ENCODE measurements around the gene SLC17A6.

SLC17A6 gene

DNA sequence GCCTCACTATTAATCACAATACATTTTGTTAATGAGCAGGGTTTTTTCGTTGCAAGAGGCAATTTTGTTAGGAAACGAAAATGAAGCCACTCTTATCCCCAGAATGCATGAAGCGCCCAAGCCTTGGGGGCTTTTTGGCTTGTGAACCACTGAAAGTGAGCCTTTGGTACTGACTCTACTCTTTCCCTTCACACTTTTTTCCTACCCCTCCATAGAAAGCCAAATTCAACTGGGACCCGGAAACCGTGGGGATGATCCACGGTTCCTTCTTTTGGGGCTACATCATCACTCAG is 4.8 kb downstream of the SLC17A6 start:
- TF ChIP-seq MYC (IDR thresholded peaks at IDR 0.05; ENCODE audit: low read depth, low read length), result no peak
- TF ChIP-seq, protein P1, sequence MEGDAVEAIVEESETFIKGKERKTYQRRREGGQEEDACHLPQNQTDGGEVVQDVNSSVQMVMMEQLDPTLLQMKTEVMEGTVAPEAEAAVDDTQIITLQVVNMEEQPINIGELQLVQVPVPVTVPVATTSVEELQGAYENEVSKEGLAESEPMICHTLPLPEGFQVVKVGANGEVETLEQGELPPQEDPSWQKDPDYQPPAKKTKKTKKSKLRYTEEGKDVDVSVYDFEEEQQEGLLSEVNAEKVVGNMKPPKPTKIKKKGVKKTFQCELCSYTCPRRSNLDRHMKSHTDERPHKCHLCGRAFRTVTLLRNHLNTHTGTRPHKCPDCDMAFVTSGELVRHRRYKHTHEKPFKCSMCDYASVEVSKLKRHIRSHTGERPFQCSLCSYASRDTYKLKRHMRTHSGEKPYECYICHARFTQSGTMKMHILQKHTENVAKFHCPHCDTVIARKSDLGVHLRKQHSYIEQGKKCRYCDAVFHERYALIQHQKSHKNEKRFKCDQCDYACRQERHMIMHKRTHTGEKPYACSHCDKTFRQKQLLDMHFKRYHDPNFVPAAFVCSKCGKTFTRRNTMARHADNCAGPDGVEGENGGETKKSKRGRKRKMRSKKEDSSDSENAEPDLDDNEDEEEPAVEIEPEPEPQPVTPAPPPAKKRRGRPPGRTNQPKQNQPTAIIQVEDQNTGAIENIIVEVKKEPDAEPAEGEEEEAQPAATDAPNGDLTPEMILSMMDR (IDR thresholded peaks at IDR 0.05; ENCODE audit: low read depth, low read length), result no peak
- no peak for TF ChIP-seq POLR2A (IDR thresholded peaks at IDR 0.05; ENCODE audit: extremely low read depth, insufficient read length)
- TF ChIP-seq, protein P2, sequence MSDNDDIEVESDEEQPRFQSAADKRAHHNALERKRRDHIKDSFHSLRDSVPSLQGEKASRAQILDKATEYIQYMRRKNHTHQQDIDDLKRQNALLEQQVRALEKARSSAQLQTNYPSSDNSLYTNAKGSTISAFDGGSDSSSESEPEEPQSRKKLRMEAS (IDR thresholded peaks at IDR 0.05; ENCODE audit: low read depth, low read length), result no peak
- DNase-seq (ENCODE audit: low read depth), result no peak
- no peak overlapping the region for H3K4me3 ChIP-seq (ENCODE audit: low read depth, low read length)

DNA sequence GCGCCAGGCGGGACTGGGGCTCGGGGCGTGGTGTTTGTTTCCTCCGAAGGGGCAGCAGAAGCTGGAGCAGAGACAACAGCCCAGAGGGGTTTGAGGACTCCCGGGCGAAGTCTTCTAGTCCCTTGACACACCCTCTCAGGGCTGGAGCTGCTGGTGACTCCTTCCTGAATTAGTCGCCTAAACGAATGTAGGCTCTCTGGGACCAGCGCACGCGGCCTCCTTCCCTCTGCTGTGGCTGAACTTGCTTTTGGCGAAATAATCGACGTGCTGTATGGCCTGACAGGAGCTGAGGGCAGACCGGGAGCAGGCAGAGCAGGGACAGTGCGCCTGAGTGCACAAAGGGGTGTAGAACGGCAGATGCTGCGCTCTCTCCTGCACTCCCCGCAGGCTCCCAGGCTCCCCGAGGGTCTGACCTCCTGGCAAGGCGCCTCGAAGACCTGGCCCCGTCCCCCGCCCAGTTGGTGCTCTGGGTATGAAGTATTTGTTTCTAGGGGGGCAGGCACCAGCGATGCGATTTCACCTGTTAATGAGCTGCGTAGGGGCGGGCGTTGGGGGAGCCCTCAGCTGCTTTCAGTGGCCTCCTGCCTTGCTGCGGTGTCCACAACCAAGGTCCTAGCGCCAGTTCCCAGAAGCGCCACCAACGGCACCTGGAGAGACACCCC is 5.3 kb downstream of the SLC17A6 start:
- DNase-seq (ENCODE audit: low read depth), result no peak
- H3K4me3 ChIP-seq (ENCODE audit: low read depth, low read length), result no peak overlapping the region
- TF ChIP-seq, protein P1 (IDR thresholded peaks at IDR 0.05; ENCODE audit: low read depth, low read length), result no peak
- no peak for TF ChIP-seq MYC (IDR thresholded peaks at IDR 0.05; ENCODE audit: low read depth, low read length)
- TF ChIP-seq POLR2A (IDR thresholded peaks at IDR 0.05; ENCODE audit: extremely low read depth, insufficient read length), result no peak
- TF ChIP-seq, protein P2 (IDR thresholded peaks at IDR 0.05; ENCODE audit: low read depth, low read length), result no peak

DNA sequence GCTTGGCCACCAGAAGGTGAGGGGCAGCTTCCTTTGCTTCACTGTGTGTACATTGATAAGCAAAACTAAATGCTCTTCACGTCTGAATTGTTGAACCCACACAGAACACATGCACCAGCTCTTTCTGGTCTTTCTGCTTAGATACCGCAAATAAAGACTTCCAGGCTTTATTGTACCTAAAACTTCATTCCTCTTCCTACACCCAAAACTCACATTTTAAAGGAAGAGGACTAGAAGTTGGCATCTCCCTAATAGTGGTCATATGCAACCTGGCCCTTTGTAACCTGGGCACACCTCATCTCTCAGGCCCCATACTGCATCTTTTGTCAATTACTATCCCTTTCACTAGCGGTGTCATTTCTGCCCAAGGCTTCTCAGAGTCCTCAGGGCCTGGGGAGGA is 5.9 kb downstream of the SLC17A6 start:
- H3K4me3 ChIP-seq (ENCODE audit: low read depth, low read length), result no peak overlapping the region
- DNase-seq (ENCODE audit: low read depth), result no peak
- TF ChIP-seq, protein P2 (IDR thresholded peaks at IDR 0.05; ENCODE audit: low read depth, low read length), result no peak
- TF ChIP-seq POLR2A (IDR thresholded peaks at IDR 0.05; ENCODE audit: extremely low read depth, insufficient read length), result no peak
- TF ChIP-seq, protein P1 (IDR thresholded peaks at IDR 0.05; ENCODE audit: low read depth, low read length), result no peak
- no peak for TF ChIP-seq MYC (IDR thresholded peaks at IDR 0.05; ENCODE audit: low read depth, low read length)

DNA sequence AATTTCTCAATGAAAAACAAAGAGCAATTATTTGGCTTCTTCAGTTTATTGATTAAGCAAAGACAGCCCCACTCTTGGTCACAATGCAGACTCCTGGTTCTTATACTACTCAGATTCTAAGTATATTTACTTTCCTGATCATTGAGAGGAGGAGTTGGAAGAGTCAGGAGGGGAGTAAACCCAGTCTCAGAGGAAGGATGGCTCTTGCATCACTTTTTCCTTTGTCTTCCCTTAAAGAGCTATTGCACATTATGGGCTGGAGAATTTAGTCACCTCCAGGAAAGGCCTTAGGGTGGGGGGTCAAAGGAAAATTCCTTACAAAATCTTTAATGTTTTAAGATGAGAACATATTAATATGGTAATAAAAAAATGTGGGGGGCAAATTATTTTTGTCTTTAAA is 8.1 kb downstream of the SLC17A6 start:
- DNase-seq (ENCODE audit: low read depth), result no peak
- no peak overlapping the region for H3K4me3 ChIP-seq (ENCODE audit: low read depth, low read length)
- no peak for TF ChIP-seq MYC (IDR thresholded peaks at IDR 0.05; ENCODE audit: low read depth, low read length)
- no peak for TF ChIP-seq POLR2A (IDR thresholded peaks at IDR 0.05; ENCODE audit: extremely low read depth, insufficient read length)
- TF ChIP-seq, protein P1 (IDR thresholded peaks at IDR 0.05; ENCODE audit: low read depth, low read length), result no peak
- TF ChIP-seq, protein P2 (IDR thresholded peaks at IDR 0.05; ENCODE audit: low read depth, low read length), result no peak

DNA sequence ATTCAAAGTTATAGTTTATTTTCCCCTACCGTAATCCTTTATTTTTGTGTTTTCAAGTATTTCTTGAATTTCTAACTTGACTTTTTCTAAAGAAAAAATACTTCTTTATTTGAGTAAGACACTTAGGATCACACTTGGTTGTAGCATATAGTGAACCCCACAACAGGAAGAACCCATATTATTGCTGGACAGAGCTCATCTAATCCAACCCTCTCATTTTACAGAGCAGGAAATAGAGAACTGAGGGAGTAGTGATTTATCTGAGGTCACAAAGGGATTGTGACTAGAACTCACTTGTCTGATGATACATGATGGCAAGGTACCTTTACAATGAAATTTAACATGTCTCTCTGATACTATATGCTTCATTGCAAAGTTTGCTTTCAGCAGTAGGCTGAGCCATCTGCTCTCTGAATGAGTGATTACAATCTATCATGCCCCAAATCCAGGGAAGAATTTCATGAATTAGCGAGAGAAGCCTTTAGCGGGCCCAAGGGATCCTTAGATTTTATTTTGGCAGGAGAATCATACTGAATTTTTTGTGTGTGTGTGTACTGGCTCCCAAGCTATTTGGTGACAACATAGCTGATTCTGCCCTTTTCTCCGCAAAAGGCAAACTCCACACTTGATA is 9.8 kb downstream of the SLC17A6 start:
- TF ChIP-seq, protein P1 (IDR thresholded peaks at IDR 0.05; ENCODE audit: low read depth, low read length), result no peak
- TF ChIP-seq, protein P2 (IDR thresholded peaks at IDR 0.05; ENCODE audit: low read depth, low read length), result no peak
- DNase-seq (ENCODE audit: low read depth), result no peak
- H3K4me3 ChIP-seq (ENCODE audit: low read depth, low read length), result no peak overlapping the region

Measured in NB4 (cell line).